ENCODE results near the gene ARL13B.

GRCh38 chr3:93992207-93992606 lies 12.3 kb downstream of the ARL13B start:
- no peak for TF ChIP-seq POLR2A (IDR thresholded peaks at IDR 0.05; ENCODE audit: low read depth, low read length)
- TF ChIP-seq TAF1 (IDR thresholded peaks at IDR 0.05; ENCODE audit: low read depth, low read length): no peak
- TF ChIP-seq POLR2AphosphoS5 (IDR thresholded peaks at IDR 0.05; ENCODE audit: low read depth, low read length): no peak
